A549 (cell line): ENCODE results near the gene GSG1L.
A peak's percentile ranks its signal among the peaks of the same experiment; 100 is the strongest.

Experiments used
- BHLHE40 ChIP-seq: IDR thresholded peaks from 2 replicates; pipeline ENCODE4 v1.6.1; 2012; ENCODE audit warnings: low read depth, low read length, inconsistent platforms
- CTCF ChIP-seq: fragments of >200 bp; sonication (Bioruptor Twin); formaldehyde crosslinking; IDR thresholded peaks from 3 replicates; pipeline ENCODE4 v1.5.1; 2016
- POLR2AphosphoS2 ChIP-seq: conservative IDR thresholded peaks from 2 replicates; pipeline ENCODE4 v1.6.1; 2012; ENCODE audit warnings: low read length, improper control_type of control experiment, inconsistent platforms
- RFX5 ChIP-seq: fragments of 450-650 bp; IDR thresholded peaks from 2 replicates; pipeline ENCODE4 v1.7.1; 2014; ENCODE audit warnings: antibody characterized with exemption, mild to moderate bottlenecking, moderate library complexity

GRCh38 chr16:27972500-27972899 lies 91.0 kb downstream of the GSG1L start:
- TF ChIP-seq BHLHE40 = no peak
- peak; percentile 68 for TF ChIP-seq CTCF
- no peak for TF ChIP-seq RFX5
- no peak for TF ChIP-seq POLR2AphosphoS2
